Adrenal gland (tissue), 12 donors: ENCODE results near the gene KTI12. TPM values are rescaled to one million over a fixed set of nuclear protein-coding genes. Genes with fewer than 3 reads are reported as not detected.
A peak's percentile ranks its signal among the peaks of the same experiment; 100 is the strongest.
"Not testable (repeated sequence)": the region's sequence is repeated elsewhere in the genome, so short reads cannot be mapped to it uniquely, and the experiment has no call there.

Source experiments
- DNase-seq, 7 donors: peaks; one replicate each; pipeline ENCODE4 v3.0.0-alpha.2; 2019 to 2020
- H3K27ac ChIP-seq, 5 donors: fragments of 200-600 bp; sonication (generic) in 4 of 5; 1 replicate in 3 of 5; 2 replicates in 2 of 5; pipeline versions ENCODE4 v1.5.1 to v1.8.0; 2016 to 2020; ENCODE audit warnings: mild to moderate bottlenecking in 1 of 5
- H3K27me3 ChIP-seq: fragments of 200-600 bp; 2 replicates; pipeline ENCODE4 v1.8.0; 2021
- H3K36me3 ChIP-seq, 2 donors: fragments of 200-600 bp; replicated peaks in 1 of 2; 1 replicate in 1 of 2; 2 replicates in 1 of 2; pipeline versions ENCODE4 v1.5.1 to v1.8.0; 2018 to 2022
- H3K4me1 ChIP-seq, 2 donors: fragments of 200-600 bp; replicated peaks in 1 of 2; 1 replicate in 1 of 2; 2 replicates in 1 of 2; pipeline versions ENCODE4 v1.5.1 to v1.8.0; 2018 to 2021
- H3K4me3 ChIP-seq, 4 donors: fragments of 200-600 bp; sonication (generic) in 3 of 4; one replicate each; pipeline ENCODE4 v1.5.1; 2016 to 2018
- H3K9me3 ChIP-seq, 3 donors: fragments of 200-600 bp; sonication (generic) in 1 of 3; replicated peaks in 1 of 3; 1 replicate in 2 of 3; 2 replicates in 1 of 3; pipeline versions ENCODE4 v1.5.1 to v1.8.0; 2016 to 2021
- CTCF ChIP-seq, 6 experiments: fragments of 450-650 bp in 4 of 6; fragments of 200-600 bp in 2 of 6; sonication (generic) in 1 of 6; IDR thresholded peaks; 1 replicate in 5 of 6; 2 replicates in 1 of 6; pipeline versions ENCODE4 v1.5.1 to v1.8.0; 2016 to 2021; ENCODE audit warnings: antibody characterized with exemption in 6 of 6, mild to moderate bottlenecking in 2 of 6, moderate library complexity in 1 of 6
- POLR2A ChIP-seq, 2 donors: fragments of 450-650 bp; IDR thresholded peaks; one replicate each; pipeline ENCODE4 v1.6.1; 2017; ENCODE audit warnings: antibody characterized with exemption in 2 of 2, mild to moderate bottlenecking in 2 of 2, moderate library complexity in 1 of 2
- WGBS, 4 donors: extraction: QIAGEN DNeasy Blood & Tissue Kit in 2 of 4; methylation state at CpG; one replicate each; pipeline versions ENCODE4 v1.1.5 to v1.1.7; 2013 to 2017; 5-methylcytosine and 5-hydroxymethylcytosine counted together
- intact Hi-C, 2 donors: fragments of 100-400 bp; cut with DNase I; formaldehyde crosslinking; loops; one replicate each; pipeline versions ENCODE4 v1.14.1 to v1.15.0; 2022 to 2023
- polyA plus RNA-seq, 3 donors: library from polyadenylated mRNA; stranded (reverse); fragments of 200-250 nt in 2 of 3; fragments of 350-450 nt in 1 of 3; fragmentation: Illumina TruSeq in 1 of 3; extraction: RNeasy Lipid Tissue Mini Kit (QIAGEN cat#74804) in 1 of 3; gene quantifications; one replicate each; pipeline ENCODE4 v1.2.3, GENCODE V29; 2013 to 2014
- total RNA-seq, 9 donors: library from RNA; depleted of rRNA in 4 of 9; stranded (reverse); fragments of >200 nt in 4 of 9; fragments of 120-200 nt in 1 of 9; fragmentation: NEBNext Ultra II Directional in 1 of 9; extraction: Animal tissue kit (Norgen Biotek cat#: 25700) in 1 of 9; gene quantifications; one replicate each; pipeline versions ENCODE4 v1.1.0 to v1.2.4, GENCODE V29; 2013 to 2023
- donor health status: healthy with polysubstance abuse.
- donor health status: Bipolar disorder and iron deficiency.
- donor health status: DM: yes; HTN: yes; CAD: no.
- donor health status: DM: no; HTN: no; CAD: no.
- donor health status: DM: no; HTN: no; CAD: no.
- donor health status: DM: yes; HTN: yes; CAD: no.

KTI12 gene
- total and polyA plus RNA-seq, 12 donors: 4.7 to 20.4 (median 11.9) TPM

GRCh38 chr1:52032785-52033131, 852 bp downstream of the KTI12 start:
- 1 to 4% (median 2%) methylated on average over 13 to 24 of the region's 24 CpGs for WGBS, 4 donors
- Histone ChIP-seq H3K4me1 (peaks cover 14 to 33% of the 10 kb centered on the region in 2 donors), H3K27me3 (no peaks in the 10 kb centered on the region), H3K27ac (peak overlapping the region; percentile 70 to 97 (median 92)), H3K9me3 (no peaks in the 10 kb centered on the region), H3K4me3 (peak overlapping the region in 3 of 4 donors; percentile 63 to 80 (median 65)), H3K36me3 (peaks cover 0 to 5% of the 10 kb centered on the region in 2 donors)
- intact Hi-C loops: no loop called here
- DNase-seq: peak; percentile 42 to 77 (median 60)
- no peak for TF ChIP-seq POLR2A (IDR thresholded peaks at IDR 0.05)
- TF ChIP-seq CTCF (IDR thresholded peaks at IDR 0.05): no peak

- 37 to 44% (median 40%) methylated on average over 5 of the region's 5 CpGs for WGBS, 4 donors
- DNase-seq: no peak
- Histone ChIP-seq H3K27me3 (no peaks in the 10 kb centered on the region), H3K36me3 (peaks cover 0 to 9% of the 10 kb centered on the region in 2 donors), H3K4me1 (peaks cover 14 to 33% of the 10 kb centered on the region in 2 donors), H3K4me3 (peak overlapping the region in 3 of 4 donors; percentile 63 to 80 (median 65)), H3K27ac (peak overlapping the region in 3 of 5 donors; percentile 70 to 97 (median 92)), H3K9me3 (no peaks in the 10 kb centered on the region)
- TF ChIP-seq CTCF (IDR thresholded peaks at IDR 0.05): no peak
- intact Hi-C loops: no loop called here
These were observed 1.4 kb downstream of the KTI12 start for GRCh38 chr1:52032124-52032784.

GRCh38 chr1:52028839-52029238, 4.8 kb downstream of the KTI12 start:
- peaks cover 14 to 29% of the 10 kb centered on the region in 2 donors for H3K4me1 ChIP-seq
- DNase-seq, H3K4me3 ChIP-seq, H3K9me3 ChIP-seq, intact Hi-C loops, H3K27ac ChIP-seq, H3K27me3 ChIP-seq: not testable (repeated sequence)
- 80 to 96% (median 88%) methylated on average over 5 of the region's 5 CpGs for WGBS, 4 donors
- peaks cover 0 to 26% of the 10 kb centered on the region in 2 donors for H3K36me3 ChIP-seq

- WGBS, 4 donors: 73 to 87% (median 82%) methylated on average over 1 of the region's 1 CpG
- no peaks in the 10 kb centered on the region for H3K27me3 ChIP-seq
- intact Hi-C loops: no loop called here
- H3K4me3 ChIP-seq: no peak overlapping the region
- peaks cover 14 to 28% of the 10 kb centered on the region in 2 donors for H3K4me1 ChIP-seq
- DNase-seq: no peak
- H3K9me3 ChIP-seq: no peaks in the 10 kb centered on the region
- TF ChIP-seq POLR2A (IDR thresholded peaks at IDR 0.05) (no peak), CTCF (IDR thresholded peaks at IDR 0.05) (no peak)
- no peak overlapping the region for H3K27ac ChIP-seq
- H3K36me3 ChIP-seq: peaks cover 0 to 31% of the 10 kb centered on the region in 2 donors
These were observed 5.3 kb downstream of the KTI12 start for GRCh38 chr1:52028328-52028727.

- DNase-seq: no peak
- TF ChIP-seq CTCF (IDR thresholded peaks at IDR 0.05): no peak
- TF ChIP-seq POLR2A (IDR thresholded peaks at IDR 0.05): no peak
- peaks cover under 1 to 12% of the 10 kb centered on the region in 2 donors for H3K4me1 ChIP-seq
- intact Hi-C loops: no loop called here
- no peaks in the 10 kb centered on the region for H3K27me3 ChIP-seq
- no peak overlapping the region for H3K27ac ChIP-seq
- H3K9me3 ChIP-seq: no peaks in the 10 kb centered on the region
- H3K36me3 ChIP-seq: peaks cover 0 to 38% of the 10 kb centered on the region in 2 donors
- H3K4me3 ChIP-seq: no peak overlapping the region
- 98 to 100% (median 99%) methylated on average over 2 of the region's 2 CpGs for WGBS, 4 donors
These were observed 7.3 kb downstream of the KTI12 start for GRCh38 chr1:52026278-52026677.
